Choroid plexus epithelial cell (primary cell): ENCODE data around the gene SLC8A3.

Experiments used
- DNase-seq: peaks from one replicate; pipeline ENCODE4 v3.0.0-alpha.2; 2010; ENCODE audit warnings: low read depth
- H3K4me3 ChIP-seq: 2 replicates; pipeline ENCODE4 v1.5.1; 2011; ENCODE audit warnings: low read depth, mild to moderate bottlenecking, control low read depth, low read length, moderate library complexity
- CTCF ChIP-seq: conservative IDR thresholded peaks from 2 replicates; pipeline ENCODE4 v1.5.1; 2011; ENCODE audit warnings: low read depth, mild to moderate bottlenecking, control low read depth, inconsistent platforms, low read length, moderate library complexity

The SLC8A3 gene

GRCh38 chr14:70052990-70053389, 135.8 kb downstream of the SLC8A3 start:
- no peak overlapping the region for H3K4me3 ChIP-seq
- no peak for TF ChIP-seq CTCF
- peak; percentile 57 for DNase-seq

GRCh38 chr14:70050136-70050535, 138.6 kb downstream of the SLC8A3 start:
- no peak overlapping the region for H3K4me3 ChIP-seq
- no peak for TF ChIP-seq CTCF
- DNase-seq, result no peak

- TF ChIP-seq CTCF, result no peak
- no peak for DNase-seq
- no peak overlapping the region for H3K4me3 ChIP-seq
Measured at GRCh38 chr14:70049605-70050004, 139.1 kb downstream of the SLC8A3 start.

GRCh38 chr14:70048313-70048654, 140.5 kb downstream of the SLC8A3 start:
- no peak for TF ChIP-seq CTCF
- H3K4me3 ChIP-seq, result no peak overlapping the region
- DNase-seq, result no peak

GRCh38 chr14:70047598-70048312, 141.0 kb downstream of the SLC8A3 start:
- TF ChIP-seq CTCF, result no peak
- H3K4me3 ChIP-seq, result no peak overlapping the region
- DNase-seq, result no peak

DNA sequence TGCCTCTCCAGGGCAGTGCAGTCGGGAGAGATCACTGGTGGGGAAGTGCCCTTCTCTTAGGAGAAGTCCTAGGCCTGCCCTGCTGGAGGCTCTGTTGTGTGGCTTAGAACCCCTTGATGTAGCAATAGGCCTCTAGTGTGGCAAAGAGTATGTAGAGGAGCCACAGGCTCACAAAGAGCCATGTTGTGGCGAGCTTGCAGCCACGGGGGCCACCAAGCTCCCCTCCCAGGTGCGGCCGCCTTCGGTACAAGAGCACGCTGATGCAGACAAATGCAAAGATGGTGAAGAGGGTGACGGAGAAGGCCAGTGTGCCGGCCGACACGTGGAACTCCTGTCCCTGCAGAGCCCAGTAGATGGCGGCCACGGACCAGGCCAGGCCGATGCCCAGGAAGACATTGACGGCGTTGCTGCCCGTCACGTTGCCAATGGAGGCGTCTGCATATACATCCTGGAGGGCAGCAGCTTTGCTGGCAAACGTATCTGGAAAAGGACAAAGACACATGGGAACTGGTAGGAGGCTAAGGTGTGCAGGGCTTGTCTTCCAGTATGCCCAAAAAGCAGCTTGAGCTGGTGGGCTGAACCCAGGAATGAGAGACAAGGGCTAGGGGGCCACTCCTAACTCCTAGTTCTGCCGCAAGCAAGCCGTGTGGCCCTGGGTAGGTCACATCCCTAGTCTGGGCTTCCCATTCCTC, 142.8 kb downstream of the SLC8A3 start:
- peak; percentile 70 for DNase-seq
- H3K4me3 ChIP-seq, result no peak overlapping the region
- TF ChIP-seq CTCF, result peak; percentile 82

DNA sequence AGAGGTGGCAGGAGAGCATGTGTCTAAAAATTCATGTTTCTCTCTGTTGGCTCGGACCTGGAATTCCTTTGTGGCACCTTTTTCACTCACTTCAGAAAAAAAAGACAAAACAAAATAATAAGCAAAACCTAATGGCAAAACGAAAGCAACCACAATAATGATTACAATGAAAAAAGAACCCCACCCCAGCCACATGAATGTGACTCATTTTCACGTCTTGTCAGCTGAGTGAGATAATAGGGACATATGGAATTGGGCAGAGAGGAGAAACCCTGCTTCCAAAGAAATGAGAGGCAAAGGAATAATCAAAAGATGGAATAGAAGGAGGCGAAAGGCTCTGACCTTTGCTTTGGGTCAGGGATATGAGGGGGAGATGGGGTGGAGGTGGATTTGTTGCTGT, 143.4 kb downstream of the SLC8A3 start:
- H3K4me3 ChIP-seq, result no peak overlapping the region
- no peak for TF ChIP-seq CTCF
- no peak for DNase-seq
